Endothelial cell of umbilical vein (primary cell): Measurements from ENCODE around the gene TIAM1. TPM values are rescaled to one million over a fixed set of nuclear protein-coding genes. Genes with fewer than 3 reads are reported as not detected.

Experiments
- BruUV-seq: library from RNA; stranded (reverse); fragments of 400-500 nt; replicated peaks from 2 replicates; lab custom pipeline; 2021; lab: Mats Ljungman, UMichigan
- CTCF ChIA-PET: fragments of 300-600, 350-600 bp; sonication (Branson Sonifier 250); formaldehyde crosslinking; loops from one replicate; lab custom pipeline; 2021; ENCODE audit warnings: antibody characterized with exemption, inconsistent platforms; lab: Charles Lee
- POLR2A ChIA-PET: fragments of 300-600, 350-600 bp; sonication (Branson Sonifier 250); formaldehyde crosslinking; loops from one replicate; lab custom pipeline; 2021; ENCODE audit warnings: antibody characterized with exemption, inconsistent platforms; lab: Charles Lee
- DNase-seq: peaks from one replicate; pipeline ENCODE4 v3.0.0-alpha.2; 2011; ENCODE audit warnings: low read depth, low spot score
- FAIRE-seq: peaks from 2 replicates; lab custom pipeline; 2011; peaks lifted over from hg19 to GRCh38; lab: Jason Lieb, UNC
- H2AFZ ChIP-seq: 2 replicates; pipeline ENCODE4 v1.6.0; 2012; ENCODE audit warnings: low read depth, low read length, control low read depth, inconsistent platforms
- H3K27ac ChIP-seq: 2 replicates; pipeline ENCODE4 v1.5.1; 2011; ENCODE audit warnings: low read depth, mild to moderate bottlenecking, control low read depth, low read length, moderate library complexity; ENCODE audit not compliant: insufficient read depth
- H3K27me3 ChIP-seq, 2 experiments: 2 replicates each; pipeline versions ENCODE4 v1.6.0 to v1.6.1; 2011; ENCODE audit warnings: low read length in 2 of 2, mixed read lengths in 1 of 2; ENCODE audit not compliant: control insufficient read depth in 2 of 2, insufficient read depth in 2 of 2
- H3K36me3 ChIP-seq, 2 experiments: 2 replicates in 1 of 2; 3 replicates in 1 of 2; pipeline ENCODE4 v1.5.1; 2011; ENCODE audit warnings: low read length in 2 of 2, mild to moderate bottlenecking in 1 of 2, moderate library complexity in 1 of 2; ENCODE audit not compliant: control insufficient read depth in 2 of 2, insufficient read depth in 2 of 2; ENCODE audit errors: extremely low read depth in 1 of 2
- H3K4me1 ChIP-seq: 3 replicates; pipeline ENCODE4 v1.5.1; 2011; ENCODE audit warnings: mild to moderate bottlenecking, low read length; ENCODE audit not compliant: control insufficient read depth, insufficient read depth; ENCODE audit errors: extremely low read depth
- H3K4me2 ChIP-seq: 2 replicates; pipeline ENCODE4 v1.6.1; 2011; ENCODE audit warnings: low read length, control low read depth, mixed read lengths; ENCODE audit not compliant: insufficient read depth
- H3K4me3 ChIP-seq, 3 experiments: fragments of 200-600 bp in 1 of 3; sonication (generic), shearing (Covaris generic) in 1 of 3; replicated peaks in 1 of 3; 2 replicates each; pipeline ENCODE4 v1.5.1; 2011 to 2016; ENCODE audit warnings: control low read depth in 3 of 3, low read length in 3 of 3, mild to moderate bottlenecking in 2 of 3, inconsistent platforms in 1 of 3, low read depth in 1 of 3, moderate library complexity in 1 of 3; ENCODE audit not compliant: insufficient read depth in 1 of 3
- H3K79me2 ChIP-seq: 2 replicates; pipeline ENCODE4 v1.6.0; 2012; ENCODE audit warnings: low read length, inconsistent platforms; ENCODE audit not compliant: control insufficient read depth, insufficient read depth
- H3K9ac ChIP-seq: replicated peaks from 2 replicates; pipeline ENCODE3; 2011; ENCODE audit warnings: low read length, control low read depth; ENCODE audit not compliant: insufficient read depth; ENCODE audit errors: extremely low read depth
- H3K9me1 ChIP-seq: replicated peaks from 3 replicates; pipeline ENCODE4 v1.6.0; 2011; ENCODE audit warnings: mild to moderate bottlenecking, low read length; ENCODE audit not compliant: control insufficient read depth, insufficient read depth; ENCODE audit errors: extremely low read depth
- H3K9me3 ChIP-seq: replicated peaks from 2 replicates; pipeline ENCODE4 v1.5.1; 2012; ENCODE audit warnings: low read length, inconsistent platforms; ENCODE audit not compliant: control insufficient read depth, insufficient read depth
- H4K20me1 ChIP-seq: replicated peaks from 2 replicates; pipeline ENCODE3; 2011; ENCODE audit warnings: mild to moderate bottlenecking, low read length; ENCODE audit not compliant: control insufficient read depth, insufficient read depth; ENCODE audit errors: extremely low read depth
- CTCF ChIP-seq, 2 donors: IDR thresholded peaks; 1 replicate in 1 of 2; 2 replicates in 1 of 2; pipeline ENCODE4 v1.5.1; 2011; ENCODE audit warnings: low read length in 2 of 2, mild to moderate bottlenecking in 2 of 2, moderate library complexity in 2 of 2, control low read depth in 1 of 2, inconsistent platforms in 1 of 2, low read depth in 1 of 2; ENCODE audit not compliant: insufficient read depth in 1 of 2; ENCODE audit errors: extremely low read depth in 1 of 2
- EZH2 ChIP-seq: IDR thresholded peaks from 2 replicates; pipeline ENCODE4 v1.6.1; 2012; ENCODE audit warnings: borderline replicate concordance, low read depth, mild to moderate bottlenecking, moderate library complexity, low read length, inconsistent platforms; ENCODE audit not compliant: severe bottlenecking
- FOS ChIP-seq: IDR thresholded peaks from 2 replicates; pipeline ENCODE4 v1.6.1; 2011; ENCODE audit warnings: mild to moderate bottlenecking, low read length, moderate library complexity, borderline replicate concordance; ENCODE audit not compliant: insufficient read depth
- GATA2 ChIP-seq: IDR thresholded peaks from 2 replicates; pipeline ENCODE4 v1.7.0; 2011; ENCODE audit warnings: low read depth, mild to moderate bottlenecking, moderate library complexity, mixed read lengths, low read length; ENCODE audit not compliant: insufficient read length, insufficient read depth
- JUN ChIP-seq: IDR thresholded peaks from 2 replicates; pipeline ENCODE4 v1.6.1; 2011; ENCODE audit warnings: borderline replicate concordance, low read depth; ENCODE audit not compliant: insufficient read length, insufficient read depth
- MAX ChIP-seq: IDR thresholded peaks from 2 replicates; pipeline ENCODE4 v1.6.1; 2011; ENCODE audit not compliant: insufficient read depth, insufficient read length
- MYC ChIP-seq: IDR thresholded peaks from one replicate; pipeline ENCODE4 v1.6.1; 2011; ENCODE audit warnings: mild to moderate bottlenecking, low read depth, low read length
- POLR2A ChIP-seq: IDR thresholded peaks from 2 replicates; pipeline ENCODE4 v1.6.1; 2012; ENCODE audit warnings: low read depth, mild to moderate bottlenecking, control low read depth, low read length
- POLR2AphosphoS5 ChIP-seq: IDR thresholded peaks from 2 replicates; pipeline ENCODE4 v1.6.1; 2012; ENCODE audit warnings: low read depth, mild to moderate bottlenecking, control low read depth, low read length, moderate library complexity; ENCODE audit not compliant: insufficient read depth
- dilution Hi-C: fragments of 300-500 bp; cut with MboI; formaldehyde crosslinking; loops from one replicate; pipeline ENCODE4 v1.15.0; 2019; ENCODE audit warnings: low sequenced_read_pairs; ENCODE audit not compliant: extremely low pct_ligation_motif_present
- intact Hi-C: fragments of 100-400 bp; cut with micrococcal nuclease; formaldehyde crosslinking; loops from one replicate; pipeline ENCODE4 v1.10.0; 2022
- polyA plus RNA-seq, 4 experiments: library from polyadenylated mRNA; depleted of rRNA in 3 of 4; stranded (reverse) in 3 of 4; unstranded in 1 of 4; fragments of >200 nt; gene quantifications; 2 replicates each; pipeline versions ENCODE4 v1.2.1 to v1.2.3, GENCODE V29; 2011 to 2012; ENCODE audit warnings: missing spikeins in 1 of 4
- total RNA-seq: library from RNA; stranded (reverse); gene quantifications from 2 replicates; pipeline ENCODE4 v1.2.3, GENCODE V29; 2021

TIAM1 gene
- total and polyA plus RNA-seq, 2 donors (not counting 3 experiments of a cell fraction or from before 2014, with no cell fraction given) = 0.21 to 0.86 TPM

DNA sequence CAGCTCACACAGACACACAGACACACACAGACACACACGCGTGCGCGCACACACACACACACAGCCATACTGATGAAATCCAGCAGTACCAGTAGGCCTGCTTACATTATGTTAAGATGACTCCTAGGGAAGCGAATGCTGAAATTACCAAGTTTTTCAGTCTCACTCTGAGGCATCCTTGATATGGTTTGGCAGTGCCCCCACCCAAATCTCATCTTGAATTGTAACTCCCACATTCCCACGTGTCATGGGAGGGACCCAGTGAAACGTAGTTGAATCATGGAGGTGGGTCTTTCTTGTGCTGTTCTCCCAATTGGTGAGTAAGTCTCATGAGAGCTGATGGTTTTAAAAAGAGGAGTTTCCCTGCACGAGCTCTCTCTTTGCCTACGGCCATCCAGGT is 64.1 kb downstream of the TIAM1 start:
- POLR2A ChIA-PET = no interaction called here
- dilution Hi-C loops (no loop called here), intact Hi-C loops (no loop called here)
- Histone ChIP-seq H3K9ac (no peak overlapping the region), H3K9me1 (no peaks in the 10 kb centered on the region), H3K4me2 (no peak overlapping the region), H3K27ac (no peak overlapping the region), H2AFZ (no peak overlapping the region), H3K79me2 (no peaks in the 10 kb centered on the region), H3K36me3 (no peaks in the 10 kb centered on the region), H3K9me3 (no peaks in the 10 kb centered on the region), H3K4me1 (no peaks in the 10 kb centered on the region), H3K27me3 (no peaks in the 10 kb centered on the region), H3K4me3 (no peak overlapping the region), H4K20me1 (no peaks in the 10 kb centered on the region)
- BruUV-seq = no TSS peak
- no peak for FAIRE-seq
- CTCF ChIA-PET = no interaction called here
- TF ChIP-seq POLR2AphosphoS5 (no peak), FOS (no peak), MAX (no peak), JUN (no peak), EZH2 (no peak), POLR2A (no peak), MYC (no peak), GATA2 (no peak), CTCF (IDR thresholded peaks at IDR 0.05; ENCODE audit: extremely low read depth in 1 of 2, insufficient read depth in 1 of 2, low read depth in 1 of 2, low read length in 2 of 2) (no peak)
- DNase-seq = no peak
